Body of pancreas (tissue), 4 donors: Measurements from ENCODE around the gene RPL23. TPM values are rescaled to one million over a fixed set of nuclear protein-coding genes. Genes with fewer than 3 reads are reported as not detected.
A peak's percentile ranks its signal among the peaks of the same experiment; 100 is the strongest.

Source experiments
- ATAC-seq: fragments of 150-250 bp; one replicate; pipeline ENCODE4 v1.9.1; 2016
- DNase-seq, 4 donors: peaks; one replicate each; pipeline ENCODE4 v3.0.0-alpha.2; 2019
- H3K27ac ChIP-seq, 4 donors: fragments of 200-600 bp; sonication (generic); 1 replicate in 3 of 4; 2 replicates in 1 of 4; pipeline versions ENCODE4 v1.5.1 to v1.6.1; 2016 to 2019; ENCODE audit warnings: mild to moderate bottlenecking in 1 of 4, mixed read lengths in 1 of 4, moderate library complexity in 1 of 4
- H3K27me3 ChIP-seq, 2 donors: fragments of 200-600 bp; sonication (generic); one replicate each; pipeline ENCODE4 v1.6.0; 2016; ENCODE audit warnings: mild to moderate bottlenecking in 1 of 2
- H3K36me3 ChIP-seq, 2 donors: fragments of 200-600 bp; sonication (generic); replicated peaks in 1 of 2; 2 replicates each; pipeline ENCODE4 v1.5.1; 2016; ENCODE audit warnings: low read depth in 2 of 2; ENCODE audit not compliant: insufficient read depth in 1 of 2
- H3K4me1 ChIP-seq: fragments of 200-600 bp; sonication (generic); one replicate; pipeline ENCODE4 v1.6.0; 2016
- H3K4me3 ChIP-seq, 2 donors: fragments of 200-600 bp; sonication (generic); 1 replicate in 1 of 2; 2 replicates in 1 of 2; pipeline ENCODE4 v1.5.1; 2016 to 2019
- H3K9me3 ChIP-seq, 3 donors: fragments of 200-600 bp; sonication (generic); 1 replicate in 2 of 3; 2 replicates in 1 of 3; pipeline ENCODE4 v1.5.1; 2016
- CTCF ChIP-seq, 7 experiments: fragments of 450-650 bp in 4 of 7; fragments of 200-600 bp in 3 of 7; sonication (generic) in 3 of 7; IDR thresholded peaks; one replicate each; pipeline ENCODE4 v1.5.1; 2016 to 2019; ENCODE audit warnings: antibody characterized with exemption in 7 of 7
- POLR2A ChIP-seq, 3 donors: fragments of 450-650 bp; IDR thresholded peaks; one replicate each; pipeline ENCODE4 v1.6.1; 2016; ENCODE audit warnings: antibody characterized with exemption in 3 of 3, mild to moderate bottlenecking in 2 of 3
- WGBS, 2 donors: methylation state at CpG; one replicate each; pipeline ENCODE4 v1.1.5; 2017; 5-methylcytosine and 5-hydroxymethylcytosine counted together
- intact Hi-C: fragments of 100-400 bp; cut with DNase I; formaldehyde crosslinking; loops from one replicate; pipeline ENCODE4 v1.15.1; 2023
- total RNA-seq, 2 donors: library from RNA; depleted of rRNA; stranded (reverse); fragments of >200 nt; gene quantifications; one replicate each; pipeline ENCODE4 v1.1.0, GENCODE V29; 2016

The RPL23 gene
- total RNA-seq, 2 donors from 2014 or later: 693 to 755 TPM

GRCh38 chr17:38850374-38850773 is 3.1 kb downstream of the RPL23 start:
- Histone ChIP-seq H3K4me3 (no peak overlapping the region), H3K9me3 (no peaks in the 10 kb centered on the region), H3K27me3 (no peaks in the 10 kb centered on the region), H3K27ac (no peak overlapping the region), H3K4me1 (peaks cover 28% of the 10 kb centered on the region), H3K36me3 (peaks cover 9 to 15% of the 10 kb centered on the region in 2 donors)
- WGBS, 2 donors: 67 to 72% methylated on average over 7 of the region's 7 CpGs
- ATAC-seq (no peak), DNase-seq (no peak)
- intact Hi-C loops: no loop called here
- no peak for TF ChIP-seq CTCF (IDR thresholded peaks at IDR 0.05)
- no peak for TF ChIP-seq POLR2A (IDR thresholded peaks at IDR 0.05)

DNA sequence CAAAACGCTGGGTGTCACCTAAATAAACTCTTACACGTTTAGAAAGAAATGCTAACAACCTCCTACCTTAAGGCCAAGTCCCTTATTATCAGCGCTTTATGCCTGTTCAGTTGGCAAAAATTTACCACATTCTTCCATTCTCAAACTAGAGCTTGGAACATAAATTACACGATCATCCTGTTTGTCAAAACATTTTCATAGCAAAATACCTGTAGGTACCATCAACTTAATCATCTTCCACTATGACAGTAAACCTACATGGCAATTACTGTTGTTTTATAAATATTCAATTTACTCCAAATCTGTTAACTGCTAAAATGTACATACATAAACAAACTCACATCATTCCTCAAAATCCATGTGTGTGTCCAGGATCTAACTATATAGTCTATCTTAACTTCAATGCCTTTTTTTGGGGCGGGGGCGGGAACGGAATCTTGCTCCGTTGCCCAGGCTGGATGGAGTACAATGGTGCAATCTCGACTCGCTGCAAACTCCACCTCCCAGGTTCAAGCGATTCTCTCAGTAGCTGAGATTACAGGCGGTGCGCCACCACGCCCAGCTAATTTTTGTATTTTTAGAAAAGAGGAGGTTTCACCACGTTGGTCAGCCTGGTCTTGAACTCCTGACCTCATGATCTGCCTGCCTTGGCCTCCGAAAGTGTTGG is 4.4 kb downstream of the RPL23 start:
- 80 to 85% methylated on average over 16 of the region's 16 CpGs for WGBS, 2 donors
- no peak for ATAC-seq
- H3K4me1 ChIP-seq: peaks cover 30% of the 10 kb centered on the region
- no peak overlapping the region for H3K4me3 ChIP-seq
- intact Hi-C loops: no loop called here
- no peaks in the 10 kb centered on the region for H3K27me3 ChIP-seq
- H3K36me3 ChIP-seq: peaks cover 9 to 15% of the 10 kb centered on the region in 2 donors
- no peak for DNase-seq
- H3K9me3 ChIP-seq: no peaks in the 10 kb centered on the region
- TF ChIP-seq POLR2A (IDR thresholded peaks at IDR 0.05): no peak
- no peak for TF ChIP-seq CTCF (IDR thresholded peaks at IDR 0.05)
- no peak overlapping the region for H3K27ac ChIP-seq

- 88 to 100% methylated on average over 1 of the region's 1 CpG for WGBS, 2 donors
- Histone ChIP-seq H3K4me3 (no peak overlapping the region), H3K27me3 (no peaks in the 10 kb centered on the region), H3K9me3 (no peaks in the 10 kb centered on the region), H3K4me1 (peaks cover 28% of the 10 kb centered on the region), H3K27ac (no peak overlapping the region), H3K36me3 (peaks cover 9 to 15% of the 10 kb centered on the region in 2 donors)
- TF ChIP-seq CTCF (IDR thresholded peaks at IDR 0.05) (no peak), POLR2A (IDR thresholded peaks at IDR 0.05) (no peak)
- intact Hi-C loops: no loop called here
- ATAC-seq: no peak
- DNase-seq: no peak
Measured at GRCh38 chr17:38848557-38848891, 5.0 kb downstream of the RPL23 start.

DNA sequence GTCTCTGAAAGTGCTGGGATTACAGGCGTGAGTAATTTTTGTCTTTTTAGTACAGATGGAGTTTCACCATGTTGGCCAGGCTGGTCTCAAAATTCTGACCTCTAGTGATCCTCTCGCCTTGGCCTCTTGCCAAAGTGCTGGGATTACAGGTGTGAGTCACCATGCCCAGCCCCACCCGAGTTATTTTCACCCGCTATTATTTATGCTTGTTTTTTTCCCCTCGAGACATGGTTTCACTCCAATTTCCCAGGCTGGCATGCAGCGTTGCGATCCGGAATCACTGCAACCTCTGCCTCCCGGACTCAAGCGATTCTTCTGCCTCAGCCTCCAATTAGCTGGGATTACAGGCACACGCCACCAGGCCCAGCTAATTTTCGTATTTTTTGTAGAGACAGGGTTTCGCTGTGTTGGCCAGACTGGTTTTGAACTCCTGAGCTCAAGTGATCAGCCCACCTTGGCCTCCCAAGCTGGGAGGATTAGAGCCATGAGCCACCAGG is 9.2 kb downstream of the RPL23 start:
- ATAC-seq: peak; percentile 36
- Histone ChIP-seq H3K27me3 (no peaks in the 10 kb centered on the region), H3K9me3 (no peaks in the 10 kb centered on the region), H3K36me3 (peaks cover 6 to 9% of the 10 kb centered on the region in 2 donors), H3K27ac (peak overlapping the region in 1 of 4 donors; percentile 59), H3K4me3 (no peak overlapping the region), H3K4me1 (peaks cover 5% of the 10 kb centered on the region)
- peak; percentile 31 to 61 (median 50) for DNase-seq
- WGBS, 2 donors: 55 to 67% methylated on average over 13 of the region's 13 CpGs
- no peak for TF ChIP-seq CTCF (IDR thresholded peaks at IDR 0.05)
- intact Hi-C loops: no loop called here

DNA sequence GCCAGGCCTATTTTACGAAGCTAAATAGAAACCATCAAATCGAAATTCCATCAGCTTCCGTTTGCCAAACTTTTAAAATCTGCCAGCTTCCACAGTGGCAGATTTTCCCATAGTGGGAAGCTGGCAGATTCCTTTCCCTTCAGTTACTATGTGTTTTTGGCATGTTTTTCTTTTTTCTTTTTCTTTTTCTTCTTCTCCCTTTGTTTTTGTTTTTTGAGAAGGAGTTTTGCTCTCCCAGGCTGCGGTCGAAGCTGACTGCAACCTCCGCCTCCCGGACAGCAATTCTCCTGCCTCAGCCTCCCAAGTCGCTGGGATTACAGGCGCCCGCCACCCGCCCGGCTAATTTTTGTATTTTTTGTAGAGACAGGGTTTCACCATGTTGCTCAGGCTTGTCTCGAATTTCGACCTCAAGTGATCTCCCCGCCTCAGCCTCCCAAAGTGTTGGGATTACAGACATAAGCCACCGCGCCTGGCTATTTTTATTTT is 27.7 kb downstream of the RPL23 start:
- Histone ChIP-seq H3K4me1 (peaks cover 24% of the 10 kb centered on the region), H3K4me3 (peak overlapping the region in 1 of 2 donors; percentile 71), H3K9me3 (no peaks in the 10 kb centered on the region), H3K36me3 (no peaks in the 10 kb centered on the region), H3K27ac (peak overlapping the region; percentile 93 to 98 (median 96)), H3K27me3 (no peaks in the 10 kb centered on the region)
- TF ChIP-seq CTCF (IDR thresholded peaks at IDR 0.05) (no peak), POLR2A (IDR thresholded peaks at IDR 0.05) (no peak)
- 83% methylated on average over 17 of the region's 17 CpGs for WGBS, 2 donors
- intact Hi-C loops: no loop called here
- DNase-seq (no peak), ATAC-seq (no peak)
